ENCODE data around the gene HAUS7.

The HAUS7 gene

DNA sequence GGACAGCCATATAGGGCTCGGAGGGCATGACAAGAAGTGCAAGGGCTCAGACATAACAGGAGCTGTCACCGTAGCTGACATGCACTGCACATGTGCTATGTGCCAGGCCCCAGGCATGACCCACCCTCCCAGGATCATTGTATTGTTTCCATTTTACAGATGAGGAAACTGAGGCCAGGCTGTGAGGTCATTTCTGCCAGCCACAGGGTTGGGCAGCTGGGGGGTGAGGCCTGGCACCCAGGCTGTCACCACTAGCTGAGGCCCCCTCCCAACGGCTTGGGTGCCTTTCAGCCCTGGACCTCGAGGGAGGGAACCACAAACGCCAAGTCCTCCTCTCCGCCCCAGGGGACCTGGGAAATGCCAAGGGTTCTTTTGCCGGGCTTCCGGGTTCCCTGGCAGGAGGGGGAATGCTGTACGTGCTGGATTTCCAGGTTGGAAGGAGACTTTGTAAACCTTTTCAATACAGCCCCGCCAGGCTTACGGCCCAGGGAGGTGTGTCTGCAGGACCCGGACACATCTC lies 37.2 kb downstream of the HAUS7 start:
- DNase-seq = no peak

DNA sequence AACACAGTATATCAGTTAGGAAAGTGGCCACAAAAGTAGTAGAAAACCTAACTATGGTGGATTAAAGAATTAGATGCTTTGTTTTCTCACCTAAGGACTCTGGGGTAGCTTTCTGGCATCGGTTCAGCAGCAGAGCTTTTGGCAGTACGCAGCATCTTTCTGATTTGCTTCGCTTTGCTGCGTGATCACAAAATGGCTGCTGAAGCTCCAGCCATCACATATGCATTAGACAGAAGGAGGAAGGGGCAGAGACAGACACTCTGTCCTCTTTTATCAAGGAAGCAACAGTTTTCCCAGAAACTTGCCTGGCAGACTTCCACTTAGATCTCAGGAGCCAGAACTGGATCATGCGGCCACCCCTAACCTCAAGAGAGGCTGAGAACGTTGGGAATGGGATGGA lies 39.6 kb downstream of the HAUS7 start:
- no peak for DNase-seq

DNA sequence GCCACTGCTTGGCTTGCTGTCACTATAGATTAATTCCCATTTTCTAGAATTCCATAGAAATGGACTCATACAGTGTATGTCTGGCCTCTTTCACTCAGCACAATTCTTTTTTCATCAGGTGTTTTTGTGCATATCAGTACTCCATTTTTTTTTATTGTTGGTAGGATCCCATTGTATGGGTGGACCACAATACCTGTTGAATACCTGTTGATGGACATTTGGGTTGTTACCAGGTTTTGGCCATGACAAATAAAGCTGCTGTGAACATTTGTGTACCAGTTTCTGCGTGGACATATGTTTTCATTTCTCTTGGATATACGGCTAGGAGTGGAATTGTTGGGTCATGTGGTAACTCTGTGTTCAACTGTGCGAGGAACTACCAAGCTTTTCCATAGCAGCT lies 44.2 kb downstream of the HAUS7 start:
- no peak for DNase-seq

DNA sequence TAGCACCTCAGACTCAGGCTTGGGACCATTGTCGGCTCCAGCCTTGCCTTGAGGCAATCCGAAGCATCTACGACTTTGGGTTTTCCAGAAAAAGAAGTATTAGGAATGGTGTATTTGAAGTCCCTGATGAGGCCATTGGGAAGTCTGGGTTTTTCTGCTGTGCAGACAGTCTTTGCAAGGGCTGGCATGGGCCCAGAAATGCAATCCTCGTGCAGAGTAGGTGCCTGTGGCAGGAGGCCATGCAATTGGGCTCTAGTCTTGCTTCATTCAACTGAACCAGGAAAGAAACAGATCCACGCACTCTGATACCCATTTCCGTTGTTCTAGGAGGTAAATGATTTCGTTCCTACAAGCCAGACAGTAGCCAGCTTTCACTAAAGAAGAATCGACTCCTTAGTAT lies 46.7 kb downstream of the HAUS7 start:
- DNase-seq = no peak

DNA sequence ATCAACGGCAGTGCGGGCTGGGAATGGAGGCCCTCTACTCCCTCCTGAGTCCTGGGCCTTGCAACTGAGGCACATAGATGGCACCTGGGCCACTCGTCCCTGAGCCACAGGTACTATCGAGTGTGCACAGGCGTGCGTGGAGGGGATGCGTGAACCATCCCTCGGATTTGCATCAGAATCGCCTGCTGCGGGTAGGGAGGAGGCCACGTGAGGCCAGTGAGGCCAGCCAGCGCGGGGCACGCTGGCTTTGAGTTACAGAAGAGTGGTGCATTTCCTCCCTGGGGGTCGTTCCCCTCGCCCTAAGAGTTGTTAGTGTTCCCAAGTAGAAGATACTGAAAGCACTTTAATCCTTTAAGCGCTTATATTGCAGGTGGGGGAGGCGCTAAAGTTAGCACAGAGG lies 48.5 kb downstream of the HAUS7 start:
- DNase-seq = no peak

DNA sequence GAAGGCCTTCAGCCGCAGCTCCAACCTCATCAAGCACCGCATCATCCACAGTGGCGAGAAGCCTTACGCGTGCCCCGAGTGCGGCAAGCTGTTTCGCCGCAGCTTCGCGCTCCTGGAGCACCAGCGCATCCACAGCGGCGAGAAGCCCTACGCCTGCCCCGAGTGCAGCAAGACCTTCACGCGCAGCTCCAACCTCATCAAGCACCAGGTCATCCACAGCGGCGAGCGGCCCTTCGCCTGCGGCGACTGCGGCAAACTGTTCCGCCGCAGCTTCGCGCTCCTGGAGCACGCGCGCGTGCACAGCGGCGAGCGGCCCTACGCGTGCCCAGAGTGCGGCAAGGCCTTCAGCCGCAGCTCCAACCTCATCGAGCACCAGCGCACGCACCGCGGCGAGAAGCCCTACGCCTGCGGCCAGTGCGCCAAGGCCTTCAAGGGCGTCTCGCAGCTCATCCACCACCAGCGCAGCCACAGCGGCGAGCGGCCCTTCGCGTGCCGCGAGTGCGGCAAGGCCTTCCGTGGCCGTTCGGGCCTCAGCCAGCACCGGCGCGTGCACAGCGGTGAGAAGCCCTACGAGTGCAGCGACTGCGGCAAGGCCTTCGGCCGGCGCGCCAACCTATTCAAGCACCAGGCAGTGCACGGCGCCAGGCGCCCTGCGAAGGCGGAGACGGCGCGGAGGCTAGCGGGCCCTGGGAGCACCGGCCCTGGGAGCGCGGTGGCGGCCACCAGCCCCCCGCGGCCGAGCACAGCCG lies 49.4 kb downstream of the HAUS7 start:
- DNase-seq = no peak

DNA sequence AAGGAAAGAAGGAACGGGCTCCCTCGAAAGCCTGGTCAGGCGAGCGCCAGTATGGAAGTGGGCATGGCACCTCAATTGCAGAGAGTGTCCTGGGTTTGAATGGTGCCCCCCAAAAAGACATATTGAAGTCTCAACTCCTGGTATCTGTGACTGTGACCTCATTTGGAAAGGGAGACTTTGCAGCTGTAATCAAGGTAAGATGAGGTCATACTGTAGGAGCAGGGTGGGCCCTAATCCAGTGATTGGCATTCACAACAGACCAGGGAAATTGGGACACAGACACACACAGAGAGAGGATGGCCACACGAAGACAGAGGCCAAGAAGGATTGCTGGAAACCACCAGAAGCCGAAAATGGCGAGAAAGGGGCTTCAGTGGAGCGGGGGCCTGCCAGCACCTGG lies 52.7 kb downstream of the HAUS7 start:
- DNase-seq = no peak

DNA sequence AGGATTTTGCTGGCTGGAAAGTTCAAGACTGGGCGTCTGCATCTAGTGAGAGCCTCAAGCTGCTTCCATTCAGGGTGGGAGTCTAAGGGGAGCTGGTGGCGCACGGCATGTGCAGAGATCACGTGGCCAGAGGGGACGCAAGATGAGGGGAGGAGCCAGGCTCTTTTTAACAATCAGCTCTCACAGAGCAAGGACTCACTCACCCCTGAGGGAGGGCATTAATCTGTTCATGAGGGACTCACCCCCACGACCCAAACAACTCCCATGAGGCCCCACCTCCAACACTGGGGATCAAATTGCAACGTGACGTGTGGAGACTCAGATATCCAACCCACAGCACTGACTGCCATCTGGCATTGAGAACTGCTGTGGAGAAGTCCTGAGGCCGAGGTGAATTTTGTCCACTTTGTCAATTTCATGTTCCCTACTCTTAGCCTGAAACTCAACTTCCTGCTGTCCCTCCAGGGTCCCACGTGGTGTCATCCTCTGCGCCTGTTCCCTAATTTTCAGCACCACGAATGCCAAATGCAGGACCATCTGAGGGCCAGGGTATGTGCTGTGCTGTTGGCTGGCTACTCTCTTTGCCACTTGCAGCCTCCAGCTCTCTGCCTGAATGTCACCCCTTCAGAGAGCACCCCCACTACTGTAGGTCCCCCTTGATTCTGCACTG lies 53.5 kb downstream of the HAUS7 start:
- no peak for DNase-seq

DNA sequence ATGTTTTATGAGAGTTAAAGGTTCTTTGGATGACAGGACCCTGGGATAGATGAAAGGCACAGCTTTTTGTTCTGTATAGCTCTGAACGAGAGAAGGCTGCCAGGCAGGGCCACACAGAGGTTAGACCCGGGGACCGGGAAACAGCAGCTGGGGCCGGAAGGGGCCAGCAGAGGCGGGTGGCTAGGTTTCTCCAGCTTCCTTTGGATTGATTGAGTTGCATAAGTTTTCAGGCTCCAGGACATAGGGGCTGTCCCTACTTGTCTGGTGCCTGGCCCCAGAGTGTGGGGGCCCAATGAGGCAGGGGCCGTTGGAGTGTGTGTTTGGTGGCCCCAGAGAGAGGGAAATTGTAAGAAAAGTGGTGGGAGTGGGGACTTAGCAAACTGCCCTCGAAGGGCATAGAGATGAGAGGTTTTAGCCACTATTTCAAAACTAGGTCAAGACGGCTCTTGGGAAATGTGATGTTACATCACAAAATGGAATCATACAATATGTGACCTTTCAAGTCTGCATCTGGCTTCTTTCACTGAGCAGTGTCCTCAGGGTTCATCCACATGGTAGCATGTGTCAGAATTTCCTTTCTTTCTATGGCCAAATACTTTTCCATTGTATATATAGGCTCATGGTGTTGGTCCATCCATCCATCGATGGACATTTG lies 55.4 kb downstream of the HAUS7 start:
- no peak for DNase-seq

DNA sequence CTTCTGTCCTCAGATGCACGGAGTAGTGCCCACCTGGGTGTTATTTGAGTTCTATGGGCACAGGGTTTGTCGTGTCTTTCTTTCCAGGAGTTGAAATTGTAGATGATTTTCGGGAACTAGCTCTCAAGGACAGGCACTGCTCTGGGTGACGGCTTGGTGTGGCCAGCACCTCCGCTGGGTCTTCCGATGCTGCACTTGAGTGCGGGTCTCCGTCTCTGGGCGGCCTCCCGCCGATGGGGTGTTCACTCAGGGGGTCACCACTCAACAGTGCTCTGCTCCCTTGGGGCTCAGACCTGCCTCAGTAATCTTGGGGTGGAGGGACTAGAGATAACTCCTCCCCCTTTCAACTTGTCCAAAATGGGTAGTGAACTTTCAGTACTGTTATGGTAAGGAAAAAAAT lies 56.6 kb downstream of the HAUS7 start:
- DNase-seq = no peak

DNA sequence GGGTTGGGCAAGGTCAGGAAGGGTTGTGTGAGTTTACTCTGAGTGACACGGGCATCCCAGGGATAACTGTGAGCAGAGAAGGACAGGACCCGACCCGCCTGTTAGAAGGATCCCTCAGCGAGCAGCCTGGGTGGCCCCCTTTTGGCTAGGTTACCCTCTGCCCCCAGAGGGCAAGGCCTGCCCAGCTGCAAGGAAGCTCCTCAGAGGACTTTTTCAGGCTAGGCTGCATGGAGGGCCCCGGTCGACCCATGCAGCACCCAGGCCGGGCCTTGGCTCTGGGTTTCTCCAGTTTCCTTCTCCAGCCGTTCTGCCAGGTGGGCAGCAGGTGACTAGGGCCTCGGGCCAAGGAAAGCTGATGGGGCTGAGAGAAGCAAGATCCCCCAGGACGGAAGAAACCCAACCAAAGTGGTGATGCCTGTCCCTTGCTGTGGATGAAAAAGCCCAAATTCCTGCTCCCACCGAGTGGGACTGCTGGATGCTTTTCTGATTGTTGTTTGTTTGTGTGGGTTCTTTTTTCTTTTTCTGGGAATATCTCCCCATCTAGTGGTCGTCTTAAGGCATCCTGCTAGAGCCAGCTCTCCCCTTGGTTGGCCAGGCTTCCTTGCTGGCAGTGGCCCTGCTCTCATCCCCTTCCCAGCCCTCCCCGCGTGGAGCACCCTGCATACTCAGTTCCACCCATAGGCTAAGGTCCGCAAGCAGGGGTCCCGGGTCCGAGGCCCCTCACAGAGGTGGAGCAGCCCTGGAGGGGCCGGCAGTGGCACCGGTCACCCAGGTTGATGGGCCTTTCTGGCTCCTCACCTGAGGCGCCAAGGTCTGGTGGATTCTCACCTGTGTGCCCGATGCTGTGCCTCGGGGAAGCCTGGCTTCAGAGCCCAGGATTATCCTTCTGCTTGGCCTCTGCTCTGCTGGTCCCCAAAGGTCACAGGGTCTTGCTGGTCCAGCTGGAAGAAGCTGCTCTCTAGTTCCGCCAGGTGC lies 57.3 kb downstream of the HAUS7 start:
- no peak for DNase-seq

DNA sequence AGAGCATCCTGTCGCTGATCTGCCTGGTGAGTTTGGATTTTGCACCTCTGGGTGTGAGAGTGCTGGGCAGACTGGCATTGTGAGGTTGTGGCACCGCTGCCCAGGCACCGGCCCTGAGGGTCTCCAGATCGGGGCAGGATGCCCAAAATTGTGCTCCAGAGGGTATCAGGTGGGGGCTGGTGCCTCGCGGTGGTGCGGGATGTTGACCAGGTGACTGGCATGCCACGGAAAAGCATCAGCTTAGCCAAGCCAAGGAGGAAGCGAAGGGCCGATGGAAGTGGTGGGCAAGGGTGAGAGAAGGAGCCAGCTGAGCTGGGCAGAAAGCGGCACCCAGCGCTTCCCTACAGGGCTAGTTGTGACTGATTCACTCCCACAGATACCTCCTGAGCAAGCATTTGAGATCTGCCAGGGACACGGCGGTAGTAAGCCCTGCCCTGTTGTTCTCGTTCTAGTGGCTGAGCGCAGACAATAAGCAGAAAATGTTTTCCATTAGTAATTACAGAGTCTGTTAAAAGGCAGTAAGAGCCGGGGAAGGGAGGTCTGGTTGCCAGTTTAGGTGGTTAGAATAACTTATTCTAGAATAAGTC lies 58.3 kb downstream of the HAUS7 start:
- DNase-seq = no peak

DNA sequence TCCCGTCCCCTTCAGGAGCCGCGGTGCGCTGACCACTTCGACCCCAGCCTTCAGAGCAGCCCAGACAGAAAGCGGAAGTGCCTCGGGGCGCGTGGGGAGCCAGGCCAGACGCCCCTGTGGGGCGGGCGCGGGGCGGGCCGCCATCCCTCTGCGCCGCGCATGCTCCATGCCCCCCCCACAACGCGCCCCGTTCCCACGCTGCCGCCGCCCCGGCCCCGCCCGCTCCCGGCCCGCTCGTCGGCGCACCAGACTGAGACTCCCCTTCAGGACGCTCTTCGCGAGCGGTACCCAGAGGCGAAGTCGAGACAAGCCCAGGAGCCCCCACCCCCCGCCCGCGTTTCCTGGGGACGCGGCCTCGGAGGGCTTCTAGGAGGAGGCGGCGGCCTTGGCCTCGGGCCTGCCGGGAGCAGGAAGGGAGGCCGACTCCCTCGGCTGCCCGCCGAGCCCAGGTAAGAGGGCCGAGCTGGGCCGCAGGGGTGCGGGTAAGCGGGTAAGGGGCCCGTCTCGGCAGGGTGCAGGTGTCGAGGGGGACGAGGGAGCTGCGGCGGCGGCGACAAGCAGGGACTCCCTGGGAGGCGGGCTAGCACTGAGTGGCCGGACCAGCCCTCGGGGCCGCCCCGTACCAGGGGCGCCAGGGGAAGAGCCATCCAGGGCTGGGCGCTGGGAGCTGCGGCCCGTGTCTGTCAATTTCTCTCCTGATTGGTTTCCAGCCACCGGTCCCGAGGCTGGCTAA lies 59.0 kb downstream of the HAUS7 start, which contains the start of gene ZFP92:
Gene ZFP92, plus strand, starts transcription at position 218 of the 733 bp plus-strand sequence. CDS start 6,851 bp downstream, outside the sequence.
- no peak for DNase-seq

DNA sequence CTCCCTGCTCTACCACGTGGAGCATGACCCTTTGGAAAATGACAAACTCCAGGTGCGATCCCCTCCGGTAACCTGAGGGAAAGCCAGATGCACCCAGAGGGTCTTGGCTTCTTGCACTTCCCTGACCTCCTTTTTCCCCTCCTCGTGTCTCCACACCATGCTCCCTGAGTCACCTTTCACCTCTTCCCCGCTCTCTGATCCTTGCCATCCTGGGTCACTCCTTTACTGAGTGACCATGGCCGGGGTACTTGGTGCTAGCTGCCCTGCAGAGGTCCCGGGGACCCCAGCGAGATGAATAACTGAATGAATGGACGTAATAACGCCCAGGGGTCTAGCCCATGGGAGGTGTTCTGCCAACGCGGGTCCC lies 59.5 kb downstream of the HAUS7 start:
- no peak for DNase-seq

DNA sequence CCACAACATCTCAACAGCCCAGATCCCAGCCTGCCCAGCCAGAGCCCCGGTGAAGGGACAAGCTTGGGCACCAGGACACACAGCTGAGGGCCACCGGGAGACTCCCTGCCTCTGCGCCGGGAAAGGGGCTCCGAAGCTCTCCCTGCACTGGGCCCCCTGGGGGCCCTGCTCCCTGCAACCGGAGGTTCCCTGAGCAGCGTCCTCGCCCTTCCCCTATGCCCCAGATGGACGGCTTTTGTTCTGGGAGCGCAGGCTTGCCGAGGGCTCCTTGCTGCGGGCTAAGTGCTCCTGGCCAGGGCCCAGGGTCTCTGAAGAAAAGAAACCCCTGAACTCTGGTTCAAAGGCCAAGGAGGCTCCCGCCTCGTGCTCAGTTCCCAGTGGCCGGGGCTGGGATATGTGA lies 60.0 kb downstream of the HAUS7 start:
- no peak for DNase-seq

DNA sequence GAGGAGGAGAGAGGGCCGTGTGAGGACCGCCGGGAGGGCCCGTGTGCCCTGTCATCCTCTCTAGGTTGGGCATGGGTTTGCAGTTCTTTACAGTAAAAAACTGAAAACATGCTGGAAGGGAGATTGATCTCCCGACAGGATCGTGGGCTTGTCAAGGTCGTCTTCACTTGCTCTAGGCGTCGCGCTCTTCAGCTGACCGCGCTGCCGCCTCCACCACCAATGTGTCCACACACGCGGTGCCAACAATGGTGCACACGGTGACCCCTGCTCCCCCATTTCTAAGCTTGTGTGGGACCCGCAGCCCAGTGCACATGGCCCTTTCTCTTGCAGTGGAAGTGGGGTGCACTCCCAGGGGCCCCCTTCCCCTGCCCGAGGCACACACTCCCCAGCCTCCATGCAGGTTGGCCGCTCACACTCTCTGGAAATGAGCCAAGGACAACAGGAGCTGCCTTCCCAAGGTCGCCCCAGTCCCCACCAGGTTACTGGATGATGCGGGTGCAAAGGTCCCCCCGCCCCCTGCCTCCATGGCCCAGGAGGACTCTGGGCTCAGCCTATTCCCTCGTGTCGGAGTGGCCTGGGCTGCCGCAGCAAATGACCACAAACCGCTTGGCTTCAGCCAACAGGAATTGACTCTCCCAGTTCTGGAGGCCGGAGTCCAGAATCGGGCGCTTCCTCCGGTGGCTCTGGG lies 60.8 kb downstream of the HAUS7 start:
- no peak for DNase-seq

DNA sequence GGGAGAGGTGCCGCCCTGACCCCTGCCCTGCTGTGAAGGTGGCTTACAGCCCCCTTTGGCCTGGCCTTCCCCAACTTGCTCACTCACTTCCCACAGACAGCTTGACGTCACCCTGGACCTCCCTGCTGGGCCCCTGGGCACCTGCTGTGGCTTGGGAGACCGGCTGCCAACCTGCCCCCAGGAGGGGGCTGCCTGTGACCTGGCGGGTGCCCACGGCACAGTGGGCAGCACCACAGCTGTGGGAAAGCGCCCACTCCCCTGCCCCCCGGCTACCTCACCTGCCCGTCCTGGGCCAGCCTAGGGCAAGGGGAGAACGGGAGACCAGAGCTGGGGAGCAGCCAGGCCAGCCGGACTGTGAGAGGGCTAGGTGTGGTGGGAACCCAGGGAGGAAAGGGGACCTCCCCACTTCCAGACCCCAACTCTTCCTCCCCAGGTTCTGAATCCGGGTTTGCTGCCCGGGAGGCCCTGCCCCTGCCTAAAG lies 61.5 kb downstream of the HAUS7 start:
- no peak for DNase-seq

DNA sequence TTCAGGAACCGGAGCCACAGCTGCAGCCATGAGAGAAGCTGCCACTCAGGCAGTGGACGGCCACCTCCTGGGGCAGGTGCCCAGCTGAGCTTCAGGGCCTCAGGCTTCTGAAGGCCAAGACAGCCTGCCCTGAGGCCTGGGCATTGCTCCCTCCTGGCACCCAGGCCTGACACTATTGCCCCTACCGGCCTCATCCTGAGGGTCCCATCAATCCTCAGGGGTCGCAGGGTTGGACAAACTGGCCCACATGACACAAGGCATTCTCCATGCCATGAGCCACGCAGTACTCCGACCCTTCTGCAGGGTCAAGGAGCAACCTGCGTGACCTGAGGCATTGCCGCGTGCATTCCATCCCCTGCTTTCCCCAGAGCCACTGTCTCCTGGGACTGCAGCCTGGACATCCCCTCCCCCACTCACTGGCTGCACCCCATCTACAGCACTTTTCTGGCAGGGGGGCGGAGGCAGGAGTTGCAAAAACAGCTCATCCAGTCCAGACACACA lies 62.1 kb downstream of the HAUS7 start:
- DNase-seq = no peak

DNA sequence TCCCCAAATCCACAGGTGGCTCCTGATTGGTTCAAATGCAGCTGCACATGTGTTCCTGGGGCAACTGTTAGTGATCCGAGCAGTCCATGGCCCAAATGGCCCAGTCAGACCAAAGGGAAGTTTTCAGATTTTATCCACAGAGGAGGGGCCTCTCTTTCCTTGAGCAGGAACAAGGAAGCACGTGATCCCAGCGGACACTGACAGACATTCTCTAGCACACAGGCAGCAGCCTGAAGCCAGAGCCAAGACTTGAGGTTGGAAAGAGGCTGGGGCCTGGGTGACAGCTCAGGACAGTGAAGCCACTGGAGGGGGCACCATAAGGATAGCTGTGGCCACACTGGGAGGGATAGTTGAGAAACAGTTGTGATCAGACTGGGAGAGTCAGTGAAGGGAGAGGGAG lies 62.6 kb downstream of the HAUS7 start:
- no peak for DNase-seq

DNA sequence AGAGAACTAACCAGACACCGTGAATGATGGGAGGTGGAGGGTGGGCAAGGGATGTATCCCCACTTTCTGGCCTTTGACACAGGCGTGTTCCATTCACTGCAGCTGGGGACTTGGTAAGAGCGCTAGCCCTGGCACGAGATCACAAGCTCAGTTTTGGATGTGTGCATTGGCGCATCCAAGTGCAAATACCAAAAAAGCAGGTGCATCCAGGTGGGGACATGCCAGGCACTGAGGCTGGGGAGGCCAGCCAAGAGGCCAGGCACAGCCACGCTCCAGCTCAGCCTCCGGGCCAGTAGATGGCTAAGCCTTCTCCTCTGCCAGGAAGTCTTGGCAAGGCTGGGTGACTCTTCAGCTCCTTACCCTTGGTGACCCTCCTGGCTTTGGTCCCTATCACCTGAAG lies 63.5 kb downstream of the HAUS7 start:
- no peak for DNase-seq

DNA sequence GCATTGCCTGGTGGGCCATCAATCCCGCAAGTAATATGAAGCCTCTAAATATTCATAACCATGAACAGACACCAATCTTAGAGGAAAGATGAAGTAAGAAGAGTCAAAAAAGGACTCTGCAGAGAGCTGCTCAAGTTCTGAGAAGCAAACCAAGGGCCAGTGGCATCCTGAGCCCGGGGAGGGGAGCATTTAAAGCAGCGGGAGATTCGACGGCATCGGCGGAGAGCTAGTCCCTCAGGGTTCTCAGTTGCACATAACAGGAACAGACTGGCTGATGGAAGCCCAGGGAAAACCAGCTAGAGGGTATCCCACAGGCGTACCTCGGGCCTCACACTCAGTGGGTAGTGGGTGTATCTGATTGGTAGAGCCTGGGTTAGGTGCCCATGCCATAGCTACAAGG lies 64.4 kb downstream of the HAUS7 start:
- no peak for DNase-seq

All from CD4-positive, alpha-beta T cell treated with Interleukin-4 for 4 hours (primary cell).